Tibial nerve (tissue), 4 donors: ENCODE data around the gene SMIM41. TPM values are rescaled to one million over a fixed set of nuclear protein-coding genes. Genes with fewer than 3 reads are reported as not detected.

Experiments
- DNase-seq, 2 donors: peaks; one replicate each; pipeline ENCODE4 v3.0.0-alpha.2; 2019; ENCODE audit warnings: low spot score in 2 of 2
- H3K27ac ChIP-seq, 4 donors: fragments of 200-600 bp; sonication (generic) in 3 of 4; one replicate each; pipeline ENCODE4 v1.5.1; 2017 to 2019; ENCODE audit warnings: mild to moderate bottlenecking in 1 of 4
- H3K27me3 ChIP-seq, 2 donors: fragments of 200-600 bp; sonication (generic) in 1 of 2; one replicate each; pipeline versions ENCODE4 v1.5.1 to v1.6.0; 2017 to 2019
- H3K36me3 ChIP-seq, 3 donors: fragments of 200-600 bp; sonication (generic); one replicate each; pipeline ENCODE4 v1.5.1; 2018 to 2019
- H3K4me1 ChIP-seq, 4 donors: fragments of 200-600 bp; sonication (generic) in 3 of 4; one replicate each; pipeline ENCODE4 v1.5.1; 2017 to 2019
- H3K4me3 ChIP-seq, 4 donors: fragments of 200-600 bp; sonication (generic) in 3 of 4; one replicate each; pipeline ENCODE4 v1.5.1; 2017 to 2019; ENCODE audit warnings: mild to moderate bottlenecking in 1 of 4, moderate library complexity in 1 of 4
- H3K9me3 ChIP-seq, 4 donors: fragments of 200-600 bp; sonication (generic) in 3 of 4; one replicate each; pipeline ENCODE4 v1.5.1; 2017 to 2019
- CTCF ChIP-seq, 5 experiments: fragments of 200-600 bp in 3 of 5; fragments of 450-650 bp in 2 of 5; sonication (generic) in 3 of 5; IDR thresholded peaks; one replicate each; pipeline ENCODE4 v1.5.1; 2016 to 2019; ENCODE audit warnings: antibody characterized with exemption in 5 of 5, mild to moderate bottlenecking in 3 of 5, moderate library complexity in 2 of 5
- EP300 ChIP-seq, 2 donors: sonication (generic); formaldehyde crosslinking; IDR thresholded peaks; one replicate each; pipeline ENCODE4 v1.6.1; 2017; ENCODE audit warnings: antibody characterized with exemption in 2 of 2, mild to moderate bottlenecking in 1 of 2
- POLR2A ChIP-seq, 2 donors: fragments of 450-650 bp; IDR thresholded peaks; one replicate each; pipeline ENCODE4 v1.6.1; 2017; ENCODE audit warnings: antibody characterized with exemption in 2 of 2, mild to moderate bottlenecking in 2 of 2, moderate library complexity in 2 of 2
- WGBS, 2 donors: methylation state at CpG; one replicate each; pipeline ENCODE4 v1.1.5; 2018; 5-methylcytosine and 5-hydroxymethylcytosine counted together
- total RNA-seq, 4 donors: library from RNA; depleted of rRNA; stranded (reverse); fragments of >200 nt; gene quantifications; one replicate each; pipeline ENCODE4 v1.1.0, GENCODE V29; 2016

Gene SMIM41
- total RNA-seq, 4 donors from 2014 or later, result 16.5 to 78.7 (median 39.3) TPM

GRCh38 chr12:52080403-52081251 is 1.1 kb downstream of the SMIM41 start:
- TF ChIP-seq POLR2A (IDR thresholded peaks at IDR 0.05) (no peak), CTCF (IDR thresholded peaks at IDR 0.05) (no peak), EP300 (IDR thresholded peaks at IDR 0.05) (no peak)
- DNase-seq, result no peak
- WGBS, 2 donors, result 53 to 68% methylated on average over 10 of the region's 10 CpGs
- Histone ChIP-seq H3K4me3 (peak overlapping the region in 3 of 4 donors; percentile 21 to 37 (median 24)), H3K27ac (peak overlapping the region; percentile 80 to 93 (median 86)), H3K27me3 (no peaks in the 10 kb centered on the region), H3K36me3 (peaks cover 0 to 47% (median 6%) of the 10 kb centered on the region in 3 donors), H3K9me3 (no peaks in the 10 kb centered on the region), H3K4me1 (peaks cover 0 to 47% (median 32%) of the 10 kb centered on the region in 4 donors)

- Histone ChIP-seq H3K27me3 (no peaks in the 10 kb centered on the region), H3K4me3 (peak overlapping the region in 3 of 4 donors; percentile 1 to 37 (median 27)), H3K27ac (peak overlapping the region; percentile 80 to 93 (median 86)), H3K9me3 (no peaks in the 10 kb centered on the region), H3K4me1 (peaks cover 0 to 50% (median 32%) of the 10 kb centered on the region in 4 donors), H3K36me3 (peaks cover 0 to 41% (median 6%) of the 10 kb centered on the region in 3 donors)
- WGBS, 2 donors, result 27% methylated on average over 8 to 9 of the region's 9 CpGs
- DNase-seq, result no peak
- TF ChIP-seq POLR2A (IDR thresholded peaks at IDR 0.05), result no peak
- TF ChIP-seq EP300 (IDR thresholded peaks at IDR 0.05), result no peak
- no peak for TF ChIP-seq CTCF (IDR thresholded peaks at IDR 0.05)
Measured at GRCh38 chr12:52081263-52081733, 1.8 kb downstream of the SMIM41 start.

DNA sequence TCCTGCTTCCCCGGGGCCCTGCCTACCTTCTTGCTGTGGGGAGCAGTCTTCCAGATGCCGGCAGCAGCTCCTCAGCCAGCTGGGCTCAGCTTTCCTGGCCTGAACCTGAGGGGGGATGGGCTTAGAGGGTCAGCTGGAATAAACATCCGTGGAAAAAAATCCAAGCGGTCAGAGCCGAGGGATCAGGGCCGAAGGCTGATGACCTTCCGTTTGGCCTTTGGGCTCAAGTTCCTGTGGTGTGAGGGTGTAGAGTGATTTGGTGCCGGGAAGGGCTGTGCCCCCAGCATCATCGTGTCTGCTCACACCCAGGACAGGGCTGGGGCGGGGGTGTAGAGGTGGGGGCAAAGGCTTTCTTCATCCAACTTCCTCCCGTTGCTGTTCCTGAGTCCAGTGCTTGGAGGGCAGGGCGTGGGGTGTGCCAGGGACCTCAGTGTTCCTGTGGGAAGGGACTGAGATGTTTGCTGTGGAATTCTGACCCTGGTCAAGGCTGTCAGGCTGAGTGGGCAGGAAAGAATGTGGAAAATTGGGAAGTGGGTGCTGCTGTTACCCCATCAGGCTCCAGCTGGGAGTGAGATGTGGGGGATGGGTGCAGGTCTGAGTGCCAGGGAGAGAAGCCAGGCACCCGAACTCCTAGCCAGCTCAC is 2.6 kb downstream of the SMIM41 start:
- Histone ChIP-seq H3K27ac (peak overlapping the region; percentile 80 to 93 (median 86)), H3K9me3 (no peaks in the 10 kb centered on the region), H3K4me3 (peak overlapping the region in 3 of 4 donors; percentile 1 to 37 (median 27)), H3K36me3 (peaks cover 0 to 32% (median under 1%) of the 10 kb centered on the region in 3 donors), H3K27me3 (no peaks in the 10 kb centered on the region), H3K4me1 (peaks cover 0 to 52% (median 32%) of the 10 kb centered on the region in 4 donors)
- peak in 1 of 2 donors; percentile 28 for DNase-seq
- TF ChIP-seq POLR2A (IDR thresholded peaks at IDR 0.05) (peak in 1 of 2 donors; percentile 32), CTCF (IDR thresholded peaks at IDR 0.05) (no peak), EP300 (IDR thresholded peaks at IDR 0.05) (peak in 1 of 2 donors; percentile 73)
- WGBS, 2 donors, result 23 to 28% methylated on average over 12 to 13 of the region's 13 CpGs

- WGBS, 2 donors, result 14 to 43% methylated on average over 4 of the region's 4 CpGs
- TF ChIP-seq EP300 (IDR thresholded peaks at IDR 0.05) (no peak), CTCF (IDR thresholded peaks at IDR 0.05) (no peak), POLR2A (IDR thresholded peaks at IDR 0.05) (peak in 1 of 2 donors; percentile 1)
- peak overlapping the region; percentile 80 to 93 (median 86) for H3K27ac ChIP-seq
- peaks cover 0 to 52% (median 32%) of the 10 kb centered on the region in 4 donors for H3K4me1 ChIP-seq
- no peaks in the 10 kb centered on the region for H3K9me3 ChIP-seq
- no peaks in the 10 kb centered on the region for H3K27me3 ChIP-seq
- H3K36me3 ChIP-seq, result peaks cover 0 to 27% (median 0%) of the 10 kb centered on the region in 3 donors
- no peak for DNase-seq
- peak overlapping the region in 1 of 4 donors; percentile 37 for H3K4me3 ChIP-seq
Measured at GRCh38 chr12:52082669-52082987, 3.1 kb downstream of the SMIM41 start.
